ENCODE results near the gene TCF7. TPM values are rescaled to one million over a fixed set of nuclear protein-coding genes. Genes with fewer than 3 reads are reported as not detected.

The TCF7 gene
- total and polyA plus RNA-seq, 2 of the 13 experiments (the other 11 are each of a cell fraction or from before 2014, with no cell fraction given), result 6.3 to 6.8 TPM

DNA sequence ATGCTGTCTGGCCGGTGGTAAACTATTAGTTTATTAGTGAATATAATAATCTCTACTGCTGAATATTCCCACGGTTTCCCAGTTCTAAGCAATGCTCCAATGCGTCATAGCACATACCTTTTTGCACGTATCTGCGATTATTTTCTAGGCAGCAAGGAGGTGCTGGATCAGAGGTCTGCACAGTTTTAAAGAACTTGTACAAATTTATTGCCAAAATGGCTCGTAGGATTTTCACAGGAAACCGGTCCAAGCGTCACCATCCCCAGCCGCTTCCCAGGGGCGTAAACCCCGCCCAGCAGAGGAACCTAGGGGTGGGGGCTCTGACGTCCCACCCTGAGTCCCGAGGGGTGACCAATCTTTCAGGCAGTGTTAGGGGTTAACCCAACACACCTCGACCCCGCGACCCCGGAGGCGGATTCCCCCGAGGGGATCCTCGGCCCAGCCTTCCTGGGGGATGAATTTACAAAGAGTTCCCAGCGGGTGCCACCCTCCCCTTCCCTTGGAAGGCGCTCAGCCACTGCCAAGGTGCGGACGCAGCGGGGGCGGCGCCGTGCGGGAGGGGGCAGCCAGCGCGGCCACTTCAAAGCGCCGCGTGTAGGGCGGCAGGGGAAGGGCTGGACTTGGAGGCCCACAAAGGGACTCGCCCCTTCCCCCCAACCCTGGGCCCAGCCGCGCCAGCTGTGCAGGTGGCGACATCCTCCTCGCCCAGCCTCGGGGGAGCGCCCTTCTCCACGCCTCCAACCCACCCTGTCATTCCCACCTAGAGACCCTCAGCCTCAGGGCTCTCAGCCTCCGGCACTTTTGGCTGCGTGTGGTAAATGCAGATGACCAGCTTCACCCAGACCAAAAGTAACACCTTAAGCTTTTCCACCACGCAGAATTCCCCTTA is 43.5 kb upstream of the TCF7 start (continued):
- TF ChIP-seq JDP2 (CRISPR knock-in tag; IDR thresholded peaks at IDR 0.05; ENCODE audit: borderline replicate concordance) (no peak), PHF21A (CRISPR knock-in tag; IDR thresholded peaks at IDR 0.05) (peak; percentile 73; the same call in 1 of the 2 replicates), ZNF33A (CRISPR knock-in tag; IDR thresholded peaks at IDR 0.05; ENCODE audit: borderline replicate concordance) (no peak), TGIF2 (CRISPR knock-in tag; IDR thresholded peaks at IDR 0.05) (no peak), MNT (IDR thresholded peaks at IDR 0.05) (no peak), ZNF326 (CRISPR knock-in tag; IDR thresholded peaks at IDR 0.05; ENCODE audit: borderline replicate concordance) (no peak), ZKSCAN8 (CRISPR knock-in tag; IDR thresholded peaks at IDR 0.05; ENCODE audit: borderline replicate concordance) (no peak), KDM1A (CRISPR knock-in tag; IDR thresholded peaks at IDR 0.05) (no peak), ZNF563 (CRISPR knock-in tag; IDR thresholded peaks at IDR 0.05) (peak; percentile 68; the same call in 1 of the 2 replicates), MEIS1 (CRISPR knock-in tag; IDR thresholded peaks at IDR 0.05; ENCODE audit: borderline replicate concordance) (no peak), FOXO4 (CRISPR knock-in tag; conservative IDR thresholded peaks at IDR 0.05) (no peak), HOXA9 (CRISPR knock-in tag; IDR thresholded peaks at IDR 0.05; ENCODE audit: borderline replicate concordance) (no peak)
- TF ChIP-seq, protein P1, sequence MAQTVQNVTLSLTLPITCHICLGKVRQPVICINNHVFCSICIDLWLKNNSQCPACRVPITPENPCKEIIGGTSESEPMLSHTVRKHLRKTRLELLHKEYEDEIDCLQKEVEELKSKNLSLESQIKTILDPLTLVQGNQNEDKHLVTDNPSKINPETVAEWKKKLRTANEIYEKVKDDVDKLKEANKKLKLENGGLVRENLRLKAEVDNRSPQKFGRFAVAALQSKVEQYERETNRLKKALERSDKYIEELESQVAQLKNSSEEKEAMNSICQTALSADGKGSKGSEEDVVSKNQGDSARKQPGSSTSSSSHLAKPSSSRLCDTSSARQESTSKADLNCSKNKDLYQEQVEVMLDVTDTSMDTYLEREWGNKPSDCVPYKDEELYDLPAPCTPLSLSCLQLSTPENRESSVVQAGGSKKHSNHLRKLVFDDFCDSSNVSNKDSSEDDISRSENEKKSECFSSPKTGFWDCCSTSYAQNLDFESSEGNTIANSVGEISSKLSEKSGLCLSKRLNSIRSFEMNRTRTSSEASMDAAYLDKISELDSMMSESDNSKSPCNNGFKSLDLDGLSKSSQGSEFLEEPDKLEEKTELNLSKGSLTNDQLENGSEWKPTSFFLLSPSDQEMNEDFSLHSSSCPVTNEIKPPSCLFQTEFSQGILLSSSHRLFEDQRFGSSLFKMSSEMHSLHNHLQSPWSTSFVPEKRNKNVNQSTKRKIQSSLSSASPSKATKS (CRISPR knock-in tag; IDR thresholded peaks at IDR 0.05), result no peak
- TF ChIP-seq, protein P2, sequence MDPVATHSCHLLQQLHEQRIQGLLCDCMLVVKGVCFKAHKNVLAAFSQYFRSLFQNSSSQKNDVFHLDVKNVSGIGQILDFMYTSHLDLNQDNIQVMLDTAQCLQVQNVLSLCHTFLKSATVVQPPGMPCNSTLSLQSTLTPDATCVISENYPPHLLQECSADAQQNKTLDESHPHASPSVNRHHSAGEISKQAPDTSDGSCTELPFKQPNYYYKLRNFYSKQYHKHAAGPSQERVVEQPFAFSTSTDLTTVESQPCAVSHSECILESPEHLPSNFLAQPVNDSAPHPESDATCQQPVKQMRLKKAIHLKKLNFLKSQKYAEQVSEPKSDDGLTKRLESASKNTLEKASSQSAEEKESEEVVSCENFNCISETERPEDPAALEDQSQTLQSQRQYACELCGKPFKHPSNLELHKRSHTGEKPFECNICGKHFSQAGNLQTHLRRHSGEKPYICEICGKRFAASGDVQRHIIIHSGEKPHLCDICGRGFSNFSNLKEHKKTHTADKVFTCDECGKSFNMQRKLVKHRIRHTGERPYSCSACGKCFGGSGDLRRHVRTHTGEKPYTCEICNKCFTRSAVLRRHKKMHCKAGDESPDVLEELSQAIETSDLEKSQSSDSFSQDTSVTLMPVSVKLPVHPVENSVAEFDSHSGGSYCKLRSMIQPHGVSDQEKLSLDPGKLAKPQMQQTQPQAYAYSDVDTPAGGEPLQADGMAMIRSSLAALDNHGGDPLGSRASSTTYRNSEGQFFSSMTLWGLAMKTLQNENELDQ (CRISPR knock-in tag; IDR thresholded peaks at IDR 0.05; ENCODE audit: borderline replicate concordance), result no peak
- TF ChIP-seq, protein P3, sequence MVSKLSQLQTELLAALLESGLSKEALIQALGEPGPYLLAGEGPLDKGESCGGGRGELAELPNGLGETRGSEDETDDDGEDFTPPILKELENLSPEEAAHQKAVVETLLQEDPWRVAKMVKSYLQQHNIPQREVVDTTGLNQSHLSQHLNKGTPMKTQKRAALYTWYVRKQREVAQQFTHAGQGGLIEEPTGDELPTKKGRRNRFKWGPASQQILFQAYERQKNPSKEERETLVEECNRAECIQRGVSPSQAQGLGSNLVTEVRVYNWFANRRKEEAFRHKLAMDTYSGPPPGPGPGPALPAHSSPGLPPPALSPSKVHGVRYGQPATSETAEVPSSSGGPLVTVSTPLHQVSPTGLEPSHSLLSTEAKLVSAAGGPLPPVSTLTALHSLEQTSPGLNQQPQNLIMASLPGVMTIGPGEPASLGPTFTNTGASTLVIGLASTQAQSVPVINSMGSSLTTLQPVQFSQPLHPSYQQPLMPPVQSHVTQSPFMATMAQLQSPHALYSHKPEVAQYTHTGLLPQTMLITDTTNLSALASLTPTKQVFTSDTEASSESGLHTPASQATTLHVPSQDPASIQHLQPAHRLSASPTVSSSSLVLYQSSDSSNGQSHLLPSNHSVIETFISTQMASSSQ (IDR thresholded peaks at IDR 0.05; ENCODE audit: low read depth), result no peak
- TF ChIP-seq, protein P3 (CRISPR knock-in tag; IDR thresholded peaks at IDR 0.05; ENCODE audit: borderline replicate concordance), result peak; percentile 60; the same call in 1 of the 2 replicates

Data from HepG2 (cell line).